Endothelial cell (in vitro differentiated cells): ENCODE measurements around the gene OCIAD2. TPM values are rescaled to one million over a fixed set of nuclear protein-coding genes. Genes with fewer than 3 reads are reported as not detected.
"Not testable (repeated sequence)": the region's sequence is repeated elsewhere in the genome, so short reads cannot be mapped to it uniquely, and the experiment has no call there.

Source experiments
- DNase-seq: peaks from one replicate; pipeline ENCODE4 v3.0.0; 2021; ENCODE audit warnings: low spot score
- H3K27ac Mint-ChIP-seq: one replicate; pipeline ENCODE4 v1.8.0; 2021; ENCODE audit warnings: mixed read lengths, inconsistent platforms; ENCODE audit not compliant: unreplicated experiment
- H3K27me3 Mint-ChIP-seq: one replicate; pipeline ENCODE4 v1.8.0; 2021; ENCODE audit warnings: mild to moderate bottlenecking, moderate library complexity, mixed read lengths, inconsistent platforms; ENCODE audit not compliant: unreplicated experiment
- H3K36me3 Mint-ChIP-seq: one replicate; pipeline ENCODE4 v1.8.0; 2021; ENCODE audit warnings: mild to moderate bottlenecking, low read depth, mixed read lengths, inconsistent platforms; ENCODE audit not compliant: unreplicated experiment
- H3K4me1 Mint-ChIP-seq: one replicate; pipeline ENCODE4 v1.8.0; 2021; ENCODE audit warnings: mild to moderate bottlenecking, mixed read lengths, inconsistent platforms; ENCODE audit not compliant: unreplicated experiment
- H3K4me3 Mint-ChIP-seq: one replicate; pipeline ENCODE4 v1.8.0; 2021; ENCODE audit warnings: mild to moderate bottlenecking, mixed read lengths, inconsistent platforms; ENCODE audit not compliant: unreplicated experiment
- H3K9me3 Mint-ChIP-seq: one replicate; pipeline ENCODE4 v1.8.0; 2021; ENCODE audit warnings: mixed read lengths, inconsistent platforms; ENCODE audit not compliant: unreplicated experiment
- total RNA-seq: library from RNA; stranded (reverse); fragmentation: NEBNext Ultra II Directional; extraction: Animal tissue kit (Norgen Biotek cat#: 25700); gene quantifications from one replicate; pipeline ENCODE4 v1.2.1, GENCODE V29; 2021; ENCODE audit not compliant: unreplicated experiment
- TF ChIP-seq, protein P1 (sequence below): fragments of 200-600 bp; sonication (generic); IDR thresholded peaks from one replicate; pipeline ENCODE4 v1.5.0; 2021; ENCODE audit warnings: antibody characterized with exemption; ENCODE audit not compliant: unreplicated experiment

The OCIAD2 gene
- total RNA-seq, 1 donor from 2014 or later, result 50.0 TPM

DNA sequence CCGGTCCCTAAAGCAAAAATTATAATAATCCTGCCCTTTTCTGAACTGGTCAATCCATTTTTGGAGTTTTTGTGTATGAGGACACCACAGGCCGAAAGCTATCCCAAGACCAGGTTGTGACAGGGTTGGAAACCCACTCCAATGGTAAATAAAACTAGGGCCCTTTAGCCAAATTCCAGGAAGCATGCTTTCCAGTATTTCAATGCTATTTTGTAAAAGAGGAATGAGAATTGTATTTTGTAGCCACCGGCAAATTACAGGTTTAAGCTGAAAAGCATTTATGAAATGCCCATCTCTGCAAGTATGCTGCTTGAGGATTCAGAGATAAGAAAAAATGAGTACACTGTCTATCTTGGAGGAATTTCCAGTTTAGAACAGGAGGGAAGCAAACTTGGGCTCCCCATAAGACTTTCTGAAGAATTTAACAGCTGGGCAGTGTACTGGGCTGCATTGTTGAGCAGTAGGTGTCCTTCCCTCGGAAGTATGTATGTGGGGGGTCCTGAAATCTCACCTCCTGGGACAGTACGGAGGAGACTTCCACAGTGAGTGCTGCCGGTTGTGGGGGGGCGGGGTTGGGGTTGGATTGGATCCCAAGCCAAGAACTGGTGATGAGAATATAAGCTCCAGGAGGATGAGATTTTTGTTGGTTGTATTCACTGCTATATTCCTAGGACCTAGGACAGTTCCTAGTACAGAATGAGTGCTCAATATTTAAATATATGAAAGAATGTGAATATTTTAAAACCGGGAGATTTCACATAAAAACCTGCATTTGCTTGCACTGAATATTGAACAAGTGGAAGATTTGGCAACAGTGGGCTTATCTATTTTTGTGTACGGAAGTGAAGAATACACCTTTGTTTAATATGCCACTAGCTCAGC is 26.8 kb downstream of the OCIAD2 start:
- H3K4me3 Mint-ChIP-seq, result no peak overlapping the region
- TF ChIP-seq, protein P1, sequence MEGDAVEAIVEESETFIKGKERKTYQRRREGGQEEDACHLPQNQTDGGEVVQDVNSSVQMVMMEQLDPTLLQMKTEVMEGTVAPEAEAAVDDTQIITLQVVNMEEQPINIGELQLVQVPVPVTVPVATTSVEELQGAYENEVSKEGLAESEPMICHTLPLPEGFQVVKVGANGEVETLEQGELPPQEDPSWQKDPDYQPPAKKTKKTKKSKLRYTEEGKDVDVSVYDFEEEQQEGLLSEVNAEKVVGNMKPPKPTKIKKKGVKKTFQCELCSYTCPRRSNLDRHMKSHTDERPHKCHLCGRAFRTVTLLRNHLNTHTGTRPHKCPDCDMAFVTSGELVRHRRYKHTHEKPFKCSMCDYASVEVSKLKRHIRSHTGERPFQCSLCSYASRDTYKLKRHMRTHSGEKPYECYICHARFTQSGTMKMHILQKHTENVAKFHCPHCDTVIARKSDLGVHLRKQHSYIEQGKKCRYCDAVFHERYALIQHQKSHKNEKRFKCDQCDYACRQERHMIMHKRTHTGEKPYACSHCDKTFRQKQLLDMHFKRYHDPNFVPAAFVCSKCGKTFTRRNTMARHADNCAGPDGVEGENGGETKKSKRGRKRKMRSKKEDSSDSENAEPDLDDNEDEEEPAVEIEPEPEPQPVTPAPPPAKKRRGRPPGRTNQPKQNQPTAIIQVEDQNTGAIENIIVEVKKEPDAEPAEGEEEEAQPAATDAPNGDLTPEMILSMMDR, result no peak
- peaks cover 2% of the 10 kb centered on the region for H3K27me3 Mint-ChIP-seq
- no peaks in the 10 kb centered on the region for H3K36me3 Mint-ChIP-seq
- no peak for DNase-seq
- no peaks in the 10 kb centered on the region for H3K9me3 Mint-ChIP-seq
- H3K4me1 Mint-ChIP-seq, result no peaks in the 10 kb centered on the region
- H3K27ac Mint-ChIP-seq, result no peak overlapping the region

DNA sequence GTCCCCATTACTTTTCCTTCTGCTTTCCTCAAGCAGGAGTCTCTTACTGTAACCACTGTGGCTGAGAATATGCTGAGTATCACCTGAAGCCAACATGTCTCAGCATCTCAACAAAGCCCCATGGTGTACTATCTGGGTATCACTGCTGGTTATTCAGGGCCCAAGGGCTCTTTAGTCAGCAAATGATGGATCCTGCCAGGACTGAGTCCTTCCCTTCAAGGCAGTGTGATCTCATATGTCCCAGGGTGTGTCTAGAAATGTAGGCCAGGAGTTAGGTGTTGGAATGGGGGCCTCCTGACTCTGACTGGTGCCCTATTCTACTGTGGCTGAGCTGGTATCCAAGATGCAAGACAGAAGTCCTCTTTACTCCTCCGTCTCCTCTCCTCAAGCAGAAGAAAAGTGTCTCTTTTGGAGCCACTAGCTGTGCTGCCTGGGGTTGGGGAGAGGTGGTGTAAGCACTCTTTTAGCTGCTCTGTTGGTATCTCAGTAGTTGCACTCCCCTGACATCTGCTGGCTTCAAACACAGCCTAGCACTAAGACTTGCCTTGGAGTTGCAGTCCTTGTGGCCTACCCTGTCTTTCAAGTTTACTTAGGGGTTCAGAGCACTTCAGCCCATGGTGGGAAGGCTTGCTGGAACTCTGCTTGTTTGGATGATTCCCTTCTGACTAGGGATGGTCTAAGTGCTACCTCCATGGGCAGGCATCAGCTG is 28.6 kb downstream of the OCIAD2 start:
- Mint-ChIP-seq H3K27ac (no peak overlapping the region), H3K27me3 (no peaks in the 10 kb centered on the region), H3K4me1 (no peaks in the 10 kb centered on the region), H3K4me3 (no peak overlapping the region), H3K36me3 (no peaks in the 10 kb centered on the region), H3K9me3 (no peaks in the 10 kb centered on the region)
- no peak for DNase-seq
- TF ChIP-seq, protein P1, result no peak

DNA sequence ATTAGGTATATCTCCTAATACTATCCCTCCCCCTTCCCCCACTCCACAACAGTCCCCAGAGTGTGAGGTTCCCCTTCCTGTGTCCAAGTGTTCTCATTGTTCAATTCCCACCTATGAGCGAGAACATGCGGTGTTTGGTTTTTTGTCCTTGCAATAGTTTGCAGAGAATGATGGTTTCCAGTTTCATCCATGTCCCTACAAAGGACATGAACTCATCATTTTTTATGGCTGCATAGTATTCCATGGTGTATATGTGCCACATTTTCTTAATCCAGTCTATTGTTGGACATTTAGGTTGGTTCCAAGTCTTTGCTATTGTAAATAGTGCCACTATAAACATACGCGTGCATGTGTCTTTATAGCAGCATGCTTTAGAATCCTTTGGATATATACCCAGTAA is 41.9 kb downstream of the OCIAD2 start:
- H3K27ac Mint-ChIP-seq, DNase-seq, H3K4me3 Mint-ChIP-seq, H3K4me1 Mint-ChIP-seq, H3K9me3 Mint-ChIP-seq, H3K27me3 Mint-ChIP-seq: not testable (repeated sequence)
- H3K36me3 Mint-ChIP-seq, result peaks cover 19% of the 10 kb centered on the region

DNA sequence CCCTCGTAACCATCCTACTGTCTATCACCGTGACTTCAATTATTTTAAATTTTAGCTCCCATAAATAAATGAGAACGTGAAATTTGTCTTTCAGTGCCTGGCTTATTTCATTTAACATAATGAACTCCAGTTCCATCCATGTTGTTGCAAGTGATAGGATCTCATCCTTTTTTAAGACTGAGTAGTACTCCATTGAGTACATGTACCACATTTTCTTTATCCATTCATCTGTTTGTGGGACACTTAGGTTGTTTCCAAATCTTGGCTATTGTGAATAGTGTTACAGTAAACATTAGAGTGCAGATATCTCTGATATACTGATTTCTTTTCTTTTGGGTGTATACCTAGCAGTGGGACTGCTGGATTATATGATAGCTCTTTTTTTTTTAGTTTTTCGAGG is 42.8 kb downstream of the OCIAD2 start:
- peaks cover 11% of the 10 kb centered on the region for H3K36me3 Mint-ChIP-seq
- H3K4me3 Mint-ChIP-seq, result no peak overlapping the region
- TF ChIP-seq, protein P1, result no peak
- H3K27ac Mint-ChIP-seq, result no peak overlapping the region
- H3K9me3 Mint-ChIP-seq, result no peaks in the 10 kb centered on the region
- H3K4me1 Mint-ChIP-seq, result no peaks in the 10 kb centered on the region
- DNase-seq, result no peak
- H3K27me3 Mint-ChIP-seq, result peaks cover 1% of the 10 kb centered on the region

DNA sequence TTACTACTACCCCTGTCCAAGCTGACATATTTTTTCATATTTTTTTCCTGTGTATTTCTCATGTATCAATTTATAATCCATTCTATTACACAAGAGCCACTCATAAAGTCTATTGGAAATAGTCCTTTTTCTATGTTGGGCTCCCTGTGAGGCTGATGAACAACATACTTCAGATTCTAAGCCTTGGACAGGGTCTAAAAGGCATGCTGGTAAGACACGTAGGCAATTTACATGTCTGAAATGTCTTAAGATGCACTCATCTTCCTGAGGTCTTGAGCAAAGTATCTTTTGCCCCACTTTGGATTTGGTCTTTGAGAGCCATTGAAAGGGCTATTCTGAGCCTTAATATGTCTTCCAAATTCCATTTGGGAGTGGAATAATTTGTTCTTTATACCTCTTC is 43.9 kb downstream of the OCIAD2 start:
- Mint-ChIP-seq H3K27me3 (peaks cover 1% of the 10 kb centered on the region), H3K36me3 (peaks cover 15% of the 10 kb centered on the region), H3K9me3 (no peaks in the 10 kb centered on the region), H3K4me3 (no peak overlapping the region), H3K4me1 (no peaks in the 10 kb centered on the region), H3K27ac (no peak overlapping the region)
- no peak for DNase-seq
- TF ChIP-seq, protein P1, result no peak
